ENCODE results near the gene CACNA2D3. TPM values are rescaled to one million over a fixed set of nuclear protein-coding genes. Genes with fewer than 3 reads are reported as not detected.

CACNA2D3 gene
- total RNA-seq, 1 experiment from 2014 or later, result not detected

- CTCF ChIA-PET, result no interaction called here
- Histone ChIP-seq H4K20me1 (ENCODE audit: low read length) (no peaks in the 10 kb centered on the region), H3K9ac (ENCODE audit: low read length) (no peak overlapping the region), H3K27ac (ENCODE audit: low read length) (no peak overlapping the region), H3K4me2 (ENCODE audit: low read length) (no peak overlapping the region), H3K79me2 (ENCODE audit: low read length) (no peaks in the 10 kb centered on the region), H3K36me3 (ENCODE audit: low read depth, low read length) (no peaks in the 10 kb centered on the region), H3K4me3 (ENCODE audit: low read length) (no peak overlapping the region), H3K9me2 (replicated peaks; ENCODE audit: low read length) (no peaks in the 10 kb centered on the region), H3F3A (ENCODE audit: low read length, unreplicated experiment) (no peaks in the 10 kb centered on the region), H3K9me3 (ENCODE audit: low read length) (no peaks in the 10 kb centered on the region), H3K4me1 (ENCODE audit: insufficient read depth, low read length) (no peaks in the 10 kb centered on the region), H2AFZ (ENCODE audit: low read length) (no peak overlapping the region), H3K27me3 (ENCODE audit: low read length) (peaks cover 61% of the 10 kb centered on the region)
- ATAC-seq (no peak), DNase-seq (no peak)
- BruUV-seq (replicated peaks), result no TSS peak
- POLR2A ChIA-PET (ENCODE audit: unreplicated experiment), result no interaction called here
- intact Hi-C loops (cut with micrococcal nuclease), result no loop called here
- TF ChIP-seq EZH2phosphoT487 (IDR thresholded peaks at IDR 0.05; ENCODE audit: borderline replicate concordance, low read length) (no peak), CTCF (conservative IDR thresholded peaks at IDR 0.05; ENCODE audit: low read depth, low read length) (no peak), EZH2 (IDR thresholded peaks at IDR 0.05; ENCODE audit: low read length, unreplicated experiment) (no peak)
Measured at GRCh38 chr3:54120657-54121413, 1.5 kb upstream of the CACNA2D3 start.

GRCh38 chr3:54121414-54122323, 683 bp upstream of the CACNA2D3 start:
- no peak overlapping the region for H3K27ac ChIP-seq (ENCODE audit: low read length)

More at GRCh38 chr3:54121414-54122323, 683 bp upstream of the CACNA2D3 start:
- no peaks in the 10 kb centered on the region for H3K79me2 ChIP-seq (ENCODE audit: low read length)
- no peaks in the 10 kb centered on the region for H3K9me3 ChIP-seq (ENCODE audit: low read length)
- peaks cover 69% of the 10 kb centered on the region for H3K27me3 ChIP-seq (ENCODE audit: low read length)
- ChIA-PET CTCF (no interaction called here), POLR2A (ENCODE audit: unreplicated experiment) (no interaction called here)
- H3F3A ChIP-seq (ENCODE audit: low read length, unreplicated experiment), result no peaks in the 10 kb centered on the region
- no TSS peak for BruUV-seq (replicated peaks)
- no peaks in the 10 kb centered on the region for H3K36me3 ChIP-seq (ENCODE audit: low read depth, low read length)
- no peak overlapping the region for H3K4me3 ChIP-seq (ENCODE audit: low read length)
- H3K9ac ChIP-seq (ENCODE audit: low read length), result no peak overlapping the region
- TF ChIP-seq EZH2phosphoT487 (IDR thresholded peaks at IDR 0.05; ENCODE audit: borderline replicate concordance, low read length) (no peak), EZH2 (IDR thresholded peaks at IDR 0.05; ENCODE audit: low read length, unreplicated experiment) (no peak), CTCF (conservative IDR thresholded peaks at IDR 0.05; ENCODE audit: low read depth, low read length) (no peak)
- H3K4me1 ChIP-seq (ENCODE audit: insufficient read depth, low read length), result no peaks in the 10 kb centered on the region
- DNase-seq (no peak), ATAC-seq (no peak; the same call in 1 of the 2 replicates)
- intact Hi-C loops (cut with micrococcal nuclease), result no loop called here
- H3K9me2 ChIP-seq (replicated peaks; ENCODE audit: low read length), result no peaks in the 10 kb centered on the region
- H2AFZ ChIP-seq (ENCODE audit: low read length), result no peak overlapping the region
- H3K4me2 ChIP-seq (ENCODE audit: low read length), result no peak overlapping the region
- no peaks in the 10 kb centered on the region for H4K20me1 ChIP-seq (ENCODE audit: low read length)
